ENCODE results near the gene CYB5A. TPM values are rescaled to one million over a fixed set of nuclear protein-coding genes. Genes with fewer than 3 reads are reported as not detected.
"Not testable (repeated sequence)": the region's sequence is repeated elsewhere in the genome, so short reads cannot be mapped to it uniquely, and the experiment has no call there.

The CYB5A gene
- total RNA-seq, 1 donor from 2014 or later: 213 TPM

DNA sequence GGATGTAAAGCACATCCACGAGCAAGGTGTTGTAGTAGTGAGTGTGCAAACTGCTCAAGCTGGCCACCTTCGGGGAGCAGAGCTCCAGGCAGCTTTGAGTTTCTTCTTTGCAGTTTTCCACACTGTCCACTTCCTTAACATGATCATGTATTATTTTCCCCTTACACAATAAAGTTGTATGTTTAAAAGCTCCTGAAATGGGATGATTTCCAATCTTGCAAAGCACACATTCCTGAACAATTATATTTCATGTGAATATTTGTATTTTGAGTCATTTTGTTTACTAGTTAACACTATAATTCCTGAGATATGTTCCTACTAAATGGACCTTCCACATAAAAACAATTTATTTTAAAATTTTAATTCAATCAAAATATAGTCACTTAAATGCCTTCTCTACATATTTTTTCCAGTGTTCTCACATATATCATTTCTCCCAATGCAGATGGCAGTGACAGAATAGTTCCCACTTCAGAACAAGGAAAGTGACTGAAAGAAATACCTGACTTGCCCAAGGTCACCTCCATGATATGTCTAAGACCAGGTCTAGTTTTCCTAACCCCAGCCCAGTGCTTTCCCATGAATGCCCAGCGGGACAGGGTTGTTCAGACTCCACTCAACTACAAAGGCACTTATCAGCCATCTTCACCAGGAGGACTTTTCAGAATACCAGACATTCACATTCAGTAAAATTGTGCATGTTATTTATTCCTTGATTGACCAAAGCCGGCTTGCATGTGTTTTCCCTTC is 5.5 kb downstream of the CYB5A start:
- Mint-ChIP-seq H3K4me1 (ENCODE audit: low read depth) (peaks cover 76% of the 10 kb centered on the region), H3K4me3 (ENCODE audit: low read depth) (no peak overlapping the region), H3K27me3 (no peaks in the 10 kb centered on the region), H3K27ac (peak overlapping the region; percentile 94), H3K9me3 (ENCODE audit: low read depth) (no peaks in the 10 kb centered on the region), H3K36me3 (ENCODE audit: insufficient read depth) (peaks cover 4% of the 10 kb centered on the region)
- DNase-seq (ENCODE audit: low spot score, unreplicated experiment): no peak
- no peak for TF ChIP-seq CTCF (IDR thresholded peaks at IDR 0.05; ENCODE audit: unreplicated experiment)

GRCh38 chr18:74285583-74285982 is 6.2 kb downstream of the CYB5A start:
- not testable (repeated sequence) for H3K36me3 Mint-ChIP-seq (ENCODE audit: insufficient read depth); H3K9me3 Mint-ChIP-seq (ENCODE audit: low read depth); H3K27me3 Mint-ChIP-seq; DNase-seq (ENCODE audit: low spot score, unreplicated experiment); H3K4me3 Mint-ChIP-seq (ENCODE audit: low read depth)
- H3K27ac Mint-ChIP-seq: peak overlapping the region; percentile 96
- peaks cover 81% of the 10 kb centered on the region for H3K4me1 Mint-ChIP-seq (ENCODE audit: low read depth)

DNA sequence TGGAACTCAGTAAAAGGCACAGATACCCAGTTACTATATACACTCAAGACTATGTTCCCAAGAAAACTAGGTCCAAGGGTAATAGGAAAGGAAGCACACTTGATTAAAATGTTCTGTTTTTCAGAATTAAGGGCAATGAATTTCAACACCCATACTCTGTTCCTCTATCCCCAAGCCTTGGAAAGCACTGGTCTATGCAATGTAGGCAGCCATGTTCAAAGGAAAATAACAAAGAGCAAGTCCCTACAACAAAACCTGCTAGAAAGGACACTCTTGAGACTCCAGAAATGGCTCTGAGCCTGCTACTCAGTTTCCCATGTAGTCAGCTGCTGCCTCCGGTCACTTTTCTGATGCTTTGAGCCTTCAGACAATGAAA is 6.8 kb downstream of the CYB5A start:
- H3K27ac Mint-ChIP-seq: peak overlapping the region; percentile 96
- no peak overlapping the region for H3K4me3 Mint-ChIP-seq (ENCODE audit: low read depth)

DNA sequence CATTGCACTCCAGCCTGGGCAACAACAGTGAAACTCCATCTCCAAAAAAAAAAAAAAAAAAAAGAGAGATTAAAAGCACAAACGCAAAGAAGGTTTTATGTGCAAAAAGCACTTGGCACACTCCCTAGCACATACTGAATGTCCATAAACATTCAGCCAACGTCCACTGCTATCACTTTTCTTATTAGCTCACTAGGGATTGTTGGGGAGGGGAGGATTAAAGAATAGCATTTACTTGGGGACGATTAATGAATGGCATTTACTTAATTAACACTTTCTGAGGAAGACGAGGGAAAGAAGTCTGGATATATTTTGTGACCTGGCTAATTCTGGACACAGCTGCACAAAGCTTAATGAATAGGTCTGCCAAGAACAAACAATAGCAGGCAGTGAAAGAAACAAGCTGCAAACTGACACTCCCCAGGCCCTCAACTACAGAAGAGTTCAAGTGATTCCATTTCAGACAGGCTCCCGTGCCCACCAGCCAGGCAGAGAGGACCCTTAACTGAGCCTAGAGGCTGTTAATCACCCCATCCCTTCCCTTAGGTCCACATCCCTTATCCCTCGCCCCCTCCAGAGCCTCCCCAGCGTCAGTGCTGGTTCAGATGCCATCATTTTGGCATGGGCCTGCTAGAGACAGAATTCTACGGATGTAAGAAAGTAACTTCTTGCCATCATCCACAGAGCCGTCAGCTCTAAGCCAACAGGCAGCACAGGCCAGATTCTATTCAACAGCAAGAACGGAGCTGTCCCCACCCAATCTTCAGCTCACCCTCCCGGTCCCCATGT is 7.4 kb downstream of the CYB5A start:
- Mint-ChIP-seq H3K27me3 (no peaks in the 10 kb centered on the region), H3K9me3 (ENCODE audit: low read depth) (no peaks in the 10 kb centered on the region), H3K4me1 (ENCODE audit: low read depth) (peaks cover 77% of the 10 kb centered on the region), H3K27ac (peak overlapping the region; percentile 96), H3K4me3 (ENCODE audit: low read depth) (peak overlapping the region; percentile 60), H3K36me3 (ENCODE audit: insufficient read depth) (peaks cover 4% of the 10 kb centered on the region)
- no peak for TF ChIP-seq CTCF (IDR thresholded peaks at IDR 0.05; ENCODE audit: unreplicated experiment)
- DNase-seq (ENCODE audit: low spot score, unreplicated experiment): no peak

More for the DNA sequence above, 6.8 kb downstream of the CYB5A start:
- no peaks in the 10 kb centered on the region for H3K9me3 Mint-ChIP-seq (ENCODE audit: low read depth)
- H3K36me3 Mint-ChIP-seq (ENCODE audit: insufficient read depth): peaks cover 4% of the 10 kb centered on the region
- DNase-seq (ENCODE audit: low spot score, unreplicated experiment): no peak
- no peaks in the 10 kb centered on the region for H3K27me3 Mint-ChIP-seq
- H3K4me1 Mint-ChIP-seq (ENCODE audit: low read depth): peaks cover 79% of the 10 kb centered on the region
- no peak for TF ChIP-seq CTCF (IDR thresholded peaks at IDR 0.05; ENCODE audit: unreplicated experiment)

DNA sequence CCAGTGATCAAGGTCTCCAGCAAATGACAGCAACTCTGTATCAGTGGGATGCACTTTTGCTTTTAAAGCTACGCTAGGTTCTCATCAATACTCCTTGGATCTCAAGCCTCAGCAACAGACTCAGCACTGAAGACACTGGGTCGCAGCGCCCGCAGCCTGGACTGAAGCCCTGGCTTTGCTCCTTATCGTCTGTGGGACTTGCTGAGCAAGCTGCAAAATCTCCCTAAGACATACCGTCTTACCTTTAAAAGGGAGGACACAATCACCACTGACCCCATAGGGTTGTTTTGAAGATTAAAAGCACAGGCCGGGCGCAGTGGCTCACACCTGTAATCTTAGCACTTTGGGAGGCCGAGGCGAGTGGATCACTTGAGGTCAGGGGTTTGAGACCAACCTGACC is 8.1 kb downstream of the CYB5A start:
- no peaks in the 10 kb centered on the region for H3K9me3 Mint-ChIP-seq (ENCODE audit: low read depth)
- peaks cover 72% of the 10 kb centered on the region for H3K4me1 Mint-ChIP-seq (ENCODE audit: low read depth)
- peaks cover 4% of the 10 kb centered on the region for H3K36me3 Mint-ChIP-seq (ENCODE audit: insufficient read depth)
- peak overlapping the region; percentile 96 for H3K27ac Mint-ChIP-seq
- no peaks in the 10 kb centered on the region for H3K27me3 Mint-ChIP-seq
- no peak for DNase-seq (ENCODE audit: low spot score, unreplicated experiment)
- peak overlapping the region; percentile 60 for H3K4me3 Mint-ChIP-seq (ENCODE audit: low read depth)
- TF ChIP-seq CTCF (IDR thresholded peaks at IDR 0.05; ENCODE audit: unreplicated experiment): no peak
